T-cell (primary cell): Measurements from ENCODE around the gene NT5DC3. TPM values are rescaled to one million over a fixed set of nuclear protein-coding genes. Genes with fewer than 3 reads are reported as not detected.

Experiments
- ATAC-seq, 4 experiments: fragments of 200-7000 bp in 3 of 4; fragments of 150-1000 bp in 1 of 4; cut with Tn5 transposase; replicated peaks in 1 of 4; 1 replicate in 3 of 4; 2 replicates in 1 of 4; pipeline ENCODE4 v1.10.0; 2021; ENCODE audit warnings: moderate library complexity in 3 of 4, mild to moderate bottlenecking in 2 of 4, moderate number of reproducible peaks in 1 of 4
- CTCF ChIA-PET, 2 donors: fragments of 300-600 bp; sonication (Branson Sonifier 250); formaldehyde crosslinking; loops; one replicate each; lab custom pipeline; 2022; ENCODE audit warnings: antibody characterized with exemption in 2 of 2; lab: Charles Lee
- POLR2A ChIA-PET, 2 donors: fragments of 300-600 bp; sonication (Branson Sonifier 250); formaldehyde crosslinking; loops; one replicate each; lab custom pipeline; 2022; ENCODE audit warnings: antibody characterized with exemption in 2 of 2; lab: Charles Lee
- DNase-seq, 35 experiments: peaks; one replicate each; pipeline versions ENCODE4 v3.0.0 to v3.0.0-alpha.2; 2013 to 2023
- H3K27ac ChIP-seq: one replicate; pipeline ENCODE4 v1.5.1; 2013; ENCODE audit warnings: low read length
- H3K27me3 ChIP-seq, 2 experiments: replicated peaks in 1 of 2; 1 replicate in 1 of 2; 2 replicates in 1 of 2; pipeline versions ENCODE4 v1.6.1 to v1.7.0; 2013; ENCODE audit warnings: low read length in 1 of 2, mixed read lengths in 1 of 2; ENCODE audit not compliant: control insufficient read depth in 2 of 2, insufficient read depth in 2 of 2; ENCODE audit errors: extremely low read depth in 1 of 2
- H3K36me3 ChIP-seq, 2 donors: 1 replicate in 1 of 2; 2 replicates in 1 of 2; pipeline versions ENCODE4 v1.6.1 to v1.7.0; 2013; ENCODE audit warnings: low read length in 1 of 2; ENCODE audit not compliant: control insufficient read depth in 2 of 2, insufficient read depth in 1 of 2; ENCODE audit errors: extremely low read depth in 1 of 2
- H3K4me1 ChIP-seq, 2 experiments: 1 replicate in 1 of 2; 2 replicates in 1 of 2; pipeline versions ENCODE4 v1.6.1 to v1.7.0; 2013; ENCODE audit warnings: low read length in 2 of 2, mixed read lengths in 1 of 2; ENCODE audit not compliant: insufficient read depth in 2 of 2, control insufficient read depth in 1 of 2; ENCODE audit errors: extremely low read depth in 1 of 2
- H3K4me3 ChIP-seq, 2 donors: 1 replicate in 1 of 2; 2 replicates in 1 of 2; pipeline versions ENCODE4 v1.5.1 to v1.7.0; 2013; ENCODE audit warnings: mild to moderate bottlenecking in 2 of 2, low read length in 1 of 2, moderate library complexity in 1 of 2; ENCODE audit not compliant: control insufficient read depth in 1 of 2; ENCODE audit errors: extremely low read depth in 1 of 2
- H3K9me3 ChIP-seq: 2 replicates; pipeline ENCODE4 v1.7.0; 2013
- H3K27ac Mint-ChIP-seq, 2 donors: one replicate each; pipeline ENCODE4 v1.8.0; 2020 to 2021; ENCODE audit warnings: mild to moderate bottlenecking in 2 of 2, mixed read lengths in 2 of 2
- H3K27me3 Mint-ChIP-seq, 2 donors: one replicate each; pipeline ENCODE4 v1.8.0; 2021 to 2022; ENCODE audit warnings: mixed read lengths in 2 of 2
- H3K36me3 Mint-ChIP-seq: one replicate; pipeline ENCODE4 v1.8.0; 2021; ENCODE audit warnings: mixed read lengths
- H3K4me1 Mint-ChIP-seq, 3 donors: one replicate each; pipeline ENCODE4 v1.8.0; 2020 to 2022; ENCODE audit warnings: mixed read lengths in 3 of 3, mild to moderate bottlenecking in 1 of 3
- H3K4me3 Mint-ChIP-seq, 3 donors: one replicate each; pipeline ENCODE4 v1.8.0; 2020 to 2022; ENCODE audit warnings: mild to moderate bottlenecking in 3 of 3, mixed read lengths in 3 of 3, moderate library complexity in 3 of 3
- H3K9me3 Mint-ChIP-seq, 3 donors: one replicate each; pipeline ENCODE4 v1.8.0; 2020 to 2022; ENCODE audit warnings: mixed read lengths in 3 of 3
- WGBS: methylation state at CpG from one replicate; pipeline ENCODE4 v1.1.5; 2013; ENCODE audit warnings: missing lambda C conversion rate; ENCODE audit not compliant: insufficient coverage; 5-methylcytosine and 5-hydroxymethylcytosine counted together
- total RNA-seq, 35 experiments: library from RNA in 6 of 35; stranded (reverse) in 6 of 35; fragments of 120-200 nt in 1 of 35; gene quantifications; one replicate each; pipeline versions ENCODE4 v1.2.1 to v1.2.4 and lab custom pipeline; 2013 to 2026

NT5DC3 gene
- total RNA-seq, 5 donors from 2014 or later (not counting 1 experiment from before 2014, with no cell fraction given): 4.2 to 7.4 (median 6.3) TPM

- 100% methylated on average over 1 of the region's 5 CpGs for WGBS
- no peak for ATAC-seq
- ChIA-PET CTCF (interaction anchor here in 1 of 2 donors (0.7 kb wide), 1 partner anchor 148 kb away, joined by 3 read pairs; no protein-coding TSS in a partner anchor), POLR2A (no interaction called here)
- no peaks in the 10 kb centered on the region for H3K4me1 ChIP-seq
- H3K9me3 ChIP-seq: no peaks in the 10 kb centered on the region
- no peaks in the 10 kb centered on the region for H3K4me1 Mint-ChIP-seq
- no peak overlapping the region for H3K27ac Mint-ChIP-seq
- peaks cover 0 to 2% of the 10 kb centered on the region in 2 donors for H3K36me3 ChIP-seq
- no peaks in the 10 kb centered on the region for H3K27me3 Mint-ChIP-seq
- H3K27me3 ChIP-seq: no peaks in the 10 kb centered on the region
- peaks cover 55% of the 10 kb centered on the region for H3K36me3 Mint-ChIP-seq
- no peak overlapping the region for H3K4me3 Mint-ChIP-seq
- H3K9me3 Mint-ChIP-seq: no peaks in the 10 kb centered on the region
- no peak for DNase-seq
- no peak overlapping the region for H3K4me3 ChIP-seq
- H3K27ac ChIP-seq: no peak overlapping the region
These were observed 35.2 kb downstream of the NT5DC3 start for GRCh38 chr12:103805655-103806360.

- Histone ChIP-seq H3K27ac (no peak overlapping the region), H3K4me3 (no peak overlapping the region), H3K4me1 (no peaks in the 10 kb centered on the region), H3K36me3 (no peaks in the 10 kb centered on the region), H3K27me3 (no peaks in the 10 kb centered on the region), H3K9me3 (no peaks in the 10 kb centered on the region)
- Mint-ChIP-seq H3K9me3 (no peaks in the 10 kb centered on the region), H3K27ac (no peak overlapping the region), H3K36me3 (peaks cover 49% of the 10 kb centered on the region), H3K4me1 (no peaks in the 10 kb centered on the region), H3K27me3 (no peaks in the 10 kb centered on the region), H3K4me3 (no peak overlapping the region)
- ChIA-PET CTCF (no interaction called here), POLR2A (no interaction called here)
- no peak for DNase-seq
- ATAC-seq: no peak
- WGBS: 100% methylated on average over 1 of the region's 1 CpG
These were observed 37.2 kb downstream of the NT5DC3 start for GRCh38 chr12:103803847-103804246.

- Histone ChIP-seq H3K27ac (no peak overlapping the region), H3K4me1 (no peaks in the 10 kb centered on the region), H3K27me3 (no peaks in the 10 kb centered on the region), H3K4me3 (no peak overlapping the region), H3K36me3 (no peaks in the 10 kb centered on the region), H3K9me3 (no peaks in the 10 kb centered on the region)
- ChIA-PET POLR2A (interaction anchor here in 1 of 2 donors (0.7 kb wide), 1 partner anchor 10 kb away, joined by 4 read pairs; no protein-coding TSS in a partner anchor), CTCF (no interaction called here)
- H3K27ac Mint-ChIP-seq: no peak overlapping the region
- no CpG with 5 or more reads among the region's 1 CpG for WGBS
- no peaks in the 10 kb centered on the region for H3K4me1 Mint-ChIP-seq
- H3K36me3 Mint-ChIP-seq: peaks cover 53% of the 10 kb centered on the region
- DNase-seq: no peak
- H3K27me3 Mint-ChIP-seq: no peaks in the 10 kb centered on the region
- H3K4me3 Mint-ChIP-seq: no peak overlapping the region
- ATAC-seq: no peak
- H3K9me3 Mint-ChIP-seq: no peaks in the 10 kb centered on the region
These were observed 38.5 kb downstream of the NT5DC3 start for GRCh38 chr12:103802586-103802886.

GRCh38 chr12:103801709-103802585 is 39.1 kb downstream of the NT5DC3 start:
- POLR2A ChIA-PET: no interaction called here
- DNase-seq (no peak), ATAC-seq (no peak)
- Mint-ChIP-seq H3K4me3 (no peak overlapping the region), H3K4me1 (no peaks in the 10 kb centered on the region), H3K9me3 (no peaks in the 10 kb centered on the region), H3K36me3 (peaks cover 52% of the 10 kb centered on the region), H3K27ac (no peak overlapping the region), H3K27me3 (no peaks in the 10 kb centered on the region)
- Histone ChIP-seq H3K9me3 (no peaks in the 10 kb centered on the region), H3K27ac (no peak overlapping the region), H3K36me3 (no peaks in the 10 kb centered on the region), H3K27me3 (no peaks in the 10 kb centered on the region), H3K4me1 (no peaks in the 10 kb centered on the region), H3K4me3 (no peak overlapping the region)
- CTCF ChIA-PET: no interaction called here
- 97% methylated on average over 7 of the region's 11 CpGs for WGBS

- ATAC-seq (no peak), DNase-seq (no peak)
- Histone ChIP-seq H3K4me1 (no peaks in the 10 kb centered on the region), H3K27me3 (no peaks in the 10 kb centered on the region), H3K36me3 (no peaks in the 10 kb centered on the region), H3K27ac (no peak overlapping the region), H3K9me3 (no peaks in the 10 kb centered on the region), H3K4me3 (no peak overlapping the region)
- POLR2A ChIA-PET: no interaction called here
- Mint-ChIP-seq H3K27ac (no peak overlapping the region), H3K4me1 (no peaks in the 10 kb centered on the region), H3K4me3 (no peak overlapping the region), H3K36me3 (peaks cover 51% of the 10 kb centered on the region), H3K9me3 (no peaks in the 10 kb centered on the region), H3K27me3 (no peaks in the 10 kb centered on the region)
- WGBS: 83% methylated on average over 9 of the region's 16 CpGs
- CTCF ChIA-PET: no interaction called here
These were observed 40.9 kb downstream of the NT5DC3 start for GRCh38 chr12:103799857-103800771.

GRCh38 chr12:103799504-103799856 is 41.6 kb downstream of the NT5DC3 start:
- Mint-ChIP-seq H3K27ac (no peak overlapping the region), H3K36me3 (peaks cover 54% of the 10 kb centered on the region), H3K4me1 (no peaks in the 10 kb centered on the region), H3K4me3 (no peak overlapping the region), H3K9me3 (no peaks in the 10 kb centered on the region), H3K27me3 (no peaks in the 10 kb centered on the region)
- Histone ChIP-seq H3K9me3 (no peaks in the 10 kb centered on the region), H3K4me3 (no peak overlapping the region), H3K4me1 (no peaks in the 10 kb centered on the region), H3K36me3 (no peaks in the 10 kb centered on the region), H3K27me3 (no peaks in the 10 kb centered on the region), H3K27ac (no peak overlapping the region)
- ChIA-PET POLR2A (no interaction called here), CTCF (no interaction called here)
- WGBS: 51% methylated on average over 3 of the region's 4 CpGs
- DNase-seq (no peak), ATAC-seq (no peak)
